Left lung (tissue), 10 donors: ENCODE measurements around the gene EIF4E2. TPM values are rescaled to one million over a fixed set of nuclear protein-coding genes. Genes with fewer than 3 reads are reported as not detected.
A peak's percentile ranks its signal among the peaks of the same experiment; 100 is the strongest.

Source experiments
- ATAC-seq: fragments of 200-7000 bp; cut with Tn5 transposase; one replicate; pipeline ENCODE4 v1.9.1; 2020; ENCODE audit warnings: moderate library complexity
- DNase-seq, 4 donors: peaks; one replicate each; pipeline ENCODE4 v3.0.0-alpha.2; 2013 to 2020
- H3K27ac ChIP-seq, 2 donors: fragments of 200-600 bp; sonication (generic) in 1 of 2; one replicate each; pipeline versions ENCODE4 v1.5.0 to v1.8.0; 2020 to 2021
- H3K27me3 ChIP-seq, 2 donors: fragments of 200-600 bp; sonication (generic) in 1 of 2; one replicate each; pipeline versions ENCODE4 v1.5.0 to v1.8.0; 2020 to 2021
- H3K36me3 ChIP-seq, 2 donors: fragments of 200-600 bp; sonication (generic) in 1 of 2; one replicate each; pipeline versions ENCODE4 v1.5.0 to v1.8.0; 2020 to 2021
- H3K4me1 ChIP-seq, 2 donors: fragments of 200-600 bp; one replicate each; pipeline ENCODE4 v1.8.0; 2021
- H3K4me3 ChIP-seq, 2 donors: fragments of 200-600 bp; sonication (generic) in 1 of 2; one replicate each; pipeline versions ENCODE4 v1.5.0 to v1.8.0; 2020 to 2021; ENCODE audit warnings: mild to moderate bottlenecking in 1 of 2
- H3K9me3 ChIP-seq, 2 donors: fragments of 200-600 bp; sonication (generic) in 1 of 2; one replicate each; pipeline versions ENCODE4 v1.5.0 to v1.8.0; 2020 to 2021
- CTCF ChIP-seq, 2 donors: fragments of 200-600 bp; sonication (generic) in 1 of 2; IDR thresholded peaks; one replicate each; pipeline versions ENCODE4 v1.5.0 to v1.8.0; 2021; ENCODE audit warnings: antibody characterized with exemption in 2 of 2
- intact Hi-C, 2 donors: fragments of 100-400 bp; cut with DNase I; formaldehyde crosslinking; loops; one replicate each; pipeline versions ENCODE4 v1.11.2 to v1.14.2; 2022
- polyA plus RNA-seq, 6 donors: library from polyadenylated mRNA; unstranded; fragments of 120-200 nt; gene quantifications; one replicate each; pipeline ENCODE4 v1.2.1, GENCODE V29; 2013; ENCODE audit not compliant: insufficient read length in 6 of 6
- total RNA-seq, 2 donors: library from RNA; stranded (reverse); fragmentation: NEBNext Ultra II Directional; extraction: Animal tissue kit (Norgen Biotek cat#: 25700); gene quantifications; one replicate each; pipeline ENCODE4 v1.2.1, GENCODE V29; 2021
- donor health status: DM: no; HTN: yes; CAD: no.
- donor health status: DM: no; HTN: no; CAD: no.

EIF4E2 gene
- total and polyA plus RNA-seq, 8 donors, result 67.4 to 108 (median 96.4) TPM

DNA sequence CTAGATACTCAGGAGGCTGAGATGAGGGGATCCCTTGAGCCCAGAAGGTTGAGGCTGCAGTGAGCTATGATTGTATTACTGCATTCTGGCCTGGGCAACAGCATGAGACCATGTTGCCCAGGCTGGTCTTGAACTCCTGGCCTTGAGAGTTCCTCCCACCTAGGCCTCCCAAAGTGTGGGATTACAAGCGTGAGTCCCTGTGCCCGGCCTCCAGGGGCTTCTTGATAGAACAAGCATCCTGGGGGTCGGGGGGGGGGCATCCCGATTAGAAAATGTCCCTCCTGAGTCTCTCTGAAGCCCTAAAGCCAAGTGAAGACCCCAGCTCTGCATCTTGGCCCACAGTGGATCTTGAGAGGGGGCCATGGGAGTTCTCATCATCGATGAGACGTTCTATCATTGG is 60.6 kb downstream of the EIF4E2 start:
- intact Hi-C loops, result no loop called here
- DNase-seq, result no peak
- no peak for ATAC-seq
- Histone ChIP-seq H3K4me1 (no peaks in the 10 kb centered on the region), H3K27me3 (no peaks in the 10 kb centered on the region), H3K9me3 (no peaks in the 10 kb centered on the region), H3K27ac (no peak overlapping the region), H3K36me3 (no peaks in the 10 kb centered on the region), H3K4me3 (no peak overlapping the region)
- TF ChIP-seq CTCF (IDR thresholded peaks at IDR 0.05), result no peak

DNA sequence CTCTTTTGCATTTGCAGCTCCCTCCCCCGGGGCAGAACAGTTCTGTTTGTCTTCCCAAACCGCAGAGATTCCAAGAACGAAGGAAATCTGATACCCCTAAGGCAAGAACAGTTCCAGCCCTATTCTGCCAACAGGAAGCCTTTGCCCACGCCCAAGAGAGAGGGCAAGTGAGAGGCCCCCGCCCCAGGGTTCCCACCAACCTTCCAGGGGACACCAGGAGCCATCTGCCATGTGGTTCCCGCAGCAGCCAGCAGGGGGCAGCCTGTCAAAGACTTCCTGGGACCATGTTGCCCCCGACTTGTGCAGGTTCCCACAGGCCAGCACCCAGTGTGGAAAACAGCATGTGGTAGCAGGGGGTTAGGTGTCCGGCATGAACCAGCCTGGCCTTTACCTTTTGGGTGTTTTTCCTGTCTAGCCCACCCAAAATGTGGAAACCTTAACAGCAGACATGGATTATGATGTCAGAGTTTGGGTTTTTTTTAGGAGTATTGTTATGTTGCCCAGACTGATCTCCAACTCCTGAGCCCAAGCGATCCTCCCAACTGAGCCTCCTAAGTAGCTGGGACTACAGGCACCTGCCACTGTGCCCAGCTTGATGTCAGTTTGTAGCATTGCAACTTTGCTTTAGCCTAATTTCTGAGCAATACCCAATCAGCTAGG is 61.2 kb downstream of the EIF4E2 start:
- ATAC-seq (peak; percentile 82), DNase-seq (peak in 3 of 4 donors; percentile 28 to 90 (median 41))
- Histone ChIP-seq H3K36me3 (no peaks in the 10 kb centered on the region), H3K4me3 (no peak overlapping the region), H3K27me3 (no peaks in the 10 kb centered on the region), H3K27ac (no peak overlapping the region), H3K9me3 (no peaks in the 10 kb centered on the region), H3K4me1 (no peaks in the 10 kb centered on the region)
- intact Hi-C loops, result no loop called here
- TF ChIP-seq CTCF (IDR thresholded peaks at IDR 0.05), result peak; percentile 70 to 84

GRCh38 chr2:232613538-232614134 is 63.1 kb downstream of the EIF4E2 start:
- ATAC-seq, result no peak
- TF ChIP-seq CTCF (IDR thresholded peaks at IDR 0.05), result no peak
- Histone ChIP-seq H3K9me3 (no peaks in the 10 kb centered on the region), H3K36me3 (no peaks in the 10 kb centered on the region), H3K4me3 (no peak overlapping the region), H3K27me3 (no peaks in the 10 kb centered on the region), H3K27ac (no peak overlapping the region), H3K4me1 (no peaks in the 10 kb centered on the region)
- intact Hi-C loops, result no loop called here
- no peak for DNase-seq

GRCh38 chr2:232615339-232615738 is 64.8 kb downstream of the EIF4E2 start:
- Histone ChIP-seq H3K9me3 (no peaks in the 10 kb centered on the region), H3K27me3 (no peaks in the 10 kb centered on the region), H3K27ac (no peak overlapping the region), H3K36me3 (no peaks in the 10 kb centered on the region), H3K4me3 (no peak overlapping the region), H3K4me1 (no peaks in the 10 kb centered on the region)
- no peak for TF ChIP-seq CTCF (IDR thresholded peaks at IDR 0.05)
- no peak for ATAC-seq
- intact Hi-C loops, result no loop called here
- DNase-seq, result no peak

Other genes starting within 250 kb of the EIF4E2 start
- gene ALPP, start 171.9 kb upstream of the EIF4E2 start, total RNA-seq, result 10 to 100 TPM in 1 of 2 donors, 1 to 10 TPM in 1; 3.1 to 14.1 TPM
- gene ALPP, start 171.9 kb upstream of the EIF4E2 start, polyA plus RNA-seq, result under 1 TPM in 3 of 6 donors, not detected in 3; 0.07 to 0.18 (median 0.11) TPM
- under 1 TPM in 1 of 2 donors, not detected in 1; 0.16 TPM for gene ALPG, start 143.8 kb upstream of the EIF4E2 start, total RNA-seq
- under 1 TPM in 1 of 6 donors, not detected in 5; 0.08 TPM for gene ALPG, start 143.8 kb upstream of the EIF4E2 start, polyA plus RNA-seq
- gene ALPI, start 94.5 kb upstream of the EIF4E2 start, total RNA-seq, result not detected
- gene ALPI, start 94.5 kb upstream of the EIF4E2 start, polyA plus RNA-seq, result not detected
- under 1 TPM; 0.10 to 0.17 TPM for gene ECEL1, start 62.9 kb upstream of the EIF4E2 start, total RNA-seq
- gene ECEL1, start 62.9 kb upstream of the EIF4E2 start, polyA plus RNA-seq, result under 1 TPM; 0.24 to 0.64 (median 0.45) TPM
- gene PRSS56, start 30.3 kb upstream of the EIF4E2 start, total RNA-seq, result not detected
- gene PRSS56, start 30.3 kb upstream of the EIF4E2 start, polyA plus RNA-seq, result not detected
- not detected for gene CHRND, start 24.5 kb upstream of the EIF4E2 start, total RNA-seq
- gene CHRND, start 24.5 kb upstream of the EIF4E2 start, polyA plus RNA-seq, result not detected
- not detected for gene CHRNG, start 11.0 kb upstream of the EIF4E2 start, total RNA-seq
- under 1 TPM in 4 of 6 donors, not detected in 2; 0.07 to 0.35 (median 0.13) TPM for gene CHRNG, start 11.0 kb upstream of the EIF4E2 start, polyA plus RNA-seq
- 1 to 10 TPM; 3.7 to 3.8 TPM for gene TIGD1, start 132 bp upstream of the EIF4E2 start, total RNA-seq
- gene TIGD1, start 132 bp upstream of the EIF4E2 start, polyA plus RNA-seq, result 10 to 100 TPM in 5 of 6 donors, 1 to 10 TPM in 1; 9.6 to 12.4 (median 11.3) TPM
- gene EFHD1, start 82.9 kb downstream of the EIF4E2 start, total RNA-seq, result 1 to 10 TPM; 3.8 to 5.5 TPM
- gene EFHD1, start 82.9 kb downstream of the EIF4E2 start, polyA plus RNA-seq, result 10 to 100 TPM in 1 of 6 donors, 1 to 10 TPM in 5; 3.5 to 13.6 (median 5.0) TPM
- gene GIGYF2, start 146.6 kb downstream of the EIF4E2 start, total RNA-seq, result 10 to 100 TPM; 56.2 to 76.6 TPM
- gene GIGYF2, start 146.6 kb downstream of the EIF4E2 start, polyA plus RNA-seq, result 10 to 100 TPM; 59.2 to 66.3 (median 62.4) TPM
- gene KCNJ13, start 225.9 kb downstream of the EIF4E2 start, total RNA-seq, result not detected
- gene KCNJ13, start 225.9 kb downstream of the EIF4E2 start, polyA plus RNA-seq, result 10 to 100 TPM in 2 of 6 donors, 1 to 10 TPM in 4; 5.3 to 12.0 (median 6.2) TPM